ENCODE measurements around the gene ZNF18. TPM values are rescaled to one million over a fixed set of nuclear protein-coding genes. Genes with fewer than 3 reads are reported as not detected.

Gene ZNF18, protein sequence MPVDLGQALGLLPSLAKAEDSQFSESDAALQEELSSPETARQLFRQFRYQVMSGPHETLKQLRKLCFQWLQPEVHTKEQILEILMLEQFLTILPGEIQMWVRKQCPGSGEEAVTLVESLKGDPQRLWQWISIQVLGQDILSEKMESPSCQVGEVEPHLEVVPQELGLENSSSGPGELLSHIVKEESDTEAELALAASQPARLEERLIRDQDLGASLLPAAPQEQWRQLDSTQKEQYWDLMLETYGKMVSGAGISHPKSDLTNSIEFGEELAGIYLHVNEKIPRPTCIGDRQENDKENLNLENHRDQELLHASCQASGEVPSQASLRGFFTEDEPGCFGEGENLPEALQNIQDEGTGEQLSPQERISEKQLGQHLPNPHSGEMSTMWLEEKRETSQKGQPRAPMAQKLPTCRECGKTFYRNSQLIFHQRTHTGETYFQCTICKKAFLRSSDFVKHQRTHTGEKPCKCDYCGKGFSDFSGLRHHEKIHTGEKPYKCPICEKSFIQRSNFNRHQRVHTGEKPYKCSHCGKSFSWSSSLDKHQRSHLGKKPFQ
- 10 to 100 TPM in 6 of 8 experiments, 1 to 10 TPM in 2; 7.6 to 18.2 (median 12.3) TPM for total RNA-seq

DNA sequence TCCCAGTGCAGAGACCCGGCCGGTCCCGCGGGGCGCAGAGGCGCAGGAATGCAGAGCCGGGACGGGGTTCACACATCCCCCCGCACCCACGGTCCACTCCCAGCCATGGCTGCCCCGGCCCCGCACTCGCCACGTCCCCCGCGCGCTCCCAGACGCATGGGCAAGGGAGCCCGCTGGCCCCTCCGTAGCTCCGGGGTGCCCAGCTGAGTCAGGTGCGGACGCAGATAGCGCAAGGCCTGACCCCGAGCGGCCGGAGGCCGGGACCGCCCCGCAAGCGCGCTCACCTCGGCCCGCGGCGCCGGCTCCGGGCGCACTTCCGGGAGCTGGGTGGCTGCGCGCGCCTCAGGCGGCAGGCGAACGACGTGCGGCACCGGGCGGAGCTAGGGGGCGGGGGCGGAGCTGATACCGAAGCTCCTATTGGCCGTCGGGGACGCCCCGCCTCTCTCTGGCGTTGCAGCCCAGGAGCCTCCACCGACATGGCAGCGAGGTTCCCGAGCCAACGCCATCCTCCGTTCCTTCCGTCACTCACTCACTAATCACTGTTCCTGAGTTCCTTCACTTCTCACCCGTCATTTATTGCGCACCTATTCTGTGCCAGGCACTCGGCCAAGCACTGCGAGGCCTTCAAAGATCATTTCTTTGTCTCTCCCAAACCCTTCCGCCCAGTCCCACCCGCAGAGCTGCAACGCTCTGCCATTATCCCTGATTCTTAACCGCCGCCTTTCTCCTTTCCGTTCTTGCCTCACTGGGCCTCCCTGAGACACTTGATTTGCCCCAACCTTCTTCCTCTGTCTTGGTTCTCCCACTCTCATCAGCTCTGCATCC lies at the start of gene ZNF18:
ZNF18 (minus strand) TSS at position 329 of the 825 bp plus-strand sequence. CDS start 4,646 bp downstream, outside the sequence.
- H3K27ac ChIP-seq, result peak within 1 kb of the TSS; percentile 87 to 90
- in situ Hi-C loops (cut with MboI; ENCODE audit: low pct_unique_long_range_greater_than_20kb in 2 of 9, low sequenced_read_pairs in 9 of 9, unreplicated experiment in 9 of 9), result loop anchor here in 1 of 9 experiments (25.0 kb wide), 1 partner anchor 1285 kb away; no protein-coding TSS in a partner anchor
- 0 to 40% (median 8%) methylated on average over 1 to 29 of the region's 74 CpGs; no CpG with 5 or more reads in 4 of the 10 experiments for WGBS, 10 experiments

DNA sequence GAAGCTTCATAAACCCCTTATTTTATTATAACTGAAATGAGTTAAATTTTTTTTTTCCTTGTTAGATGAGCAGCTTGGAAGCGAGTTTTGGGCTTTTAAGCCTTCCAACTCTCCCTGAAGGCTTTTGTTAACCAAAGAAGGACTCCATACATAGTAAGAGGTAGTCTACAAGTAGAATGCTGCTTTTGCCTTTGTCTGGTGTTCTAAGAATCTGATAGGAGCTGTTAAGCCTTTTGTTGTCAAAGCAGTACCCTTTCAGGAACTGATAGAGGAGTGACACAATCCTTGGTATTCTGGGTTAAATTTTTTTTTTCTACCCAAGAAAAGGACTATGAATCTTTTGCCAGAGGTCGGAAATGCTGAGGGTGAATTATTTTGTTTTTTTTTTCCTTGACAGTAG lies 49.5 kb upstream of the ZNF18 start:
- peaks cover 11 to 13% of the 10 kb centered on the region in 2 donors for H3K4me1 ChIP-seq (replicated peaks in 1 of 2)
- 20 to 86% (median 67%) methylated on average over 1 to 2 of the region's 2 CpGs; no CpG with 5 or more reads in 1 of the 10 experiments for WGBS, 10 experiments
- in situ Hi-C loops (cut with MboI; ENCODE audit: low pct_unique_long_range_greater_than_20kb in 2 of 9, low sequenced_read_pairs in 9 of 9, unreplicated experiment in 9 of 9), result loop anchor here in 1 of 9 experiments (25.0 kb wide), 1 partner anchor 91 kb away; no protein-coding TSS in a partner anchor
- no peak overlapping the region for H3K27ac ChIP-seq
- peak in 3 of 8 experiments; percentile 41 to 64 (median 58) for ATAC-seq (replicated peaks in 6 of 8)
- no peak overlapping the region for H3K4me3 ChIP-seq

More for the DNA sequence above, at the start of gene ZNF18:
- peaks cover 4% of the 10 kb centered on the region in 2 donors for H3K4me1 ChIP-seq (replicated peaks in 1 of 2)
- peak within 1 kb of the TSS; percentile 62 to 84 (median 67) for H3K4me3 ChIP-seq
- ATAC-seq (replicated peaks in 6 of 8), result peak; percentile 91 to 97 (median 94)

DNA sequence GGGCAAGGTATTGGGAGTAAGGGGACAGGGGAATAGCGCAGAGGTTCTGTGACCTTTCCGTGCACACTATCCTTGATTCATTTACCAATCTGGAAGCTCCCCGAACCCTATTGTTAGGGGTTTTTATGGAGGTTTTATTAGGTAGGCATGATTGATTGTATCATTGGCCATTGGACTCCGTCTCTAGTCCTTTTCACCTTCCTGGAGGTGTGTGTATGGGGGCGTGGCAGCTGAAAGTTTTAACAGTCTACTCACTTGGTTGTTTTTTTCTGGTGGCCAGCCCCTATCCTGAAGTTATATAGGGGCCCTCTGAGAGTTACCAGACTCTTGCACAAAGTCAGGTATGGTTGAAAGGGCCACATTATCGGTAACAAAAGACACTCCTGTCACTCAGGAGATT lies 46.4 kb upstream of the ZNF18 start:
- in situ Hi-C loops (cut with MboI; ENCODE audit: low pct_unique_long_range_greater_than_20kb in 2 of 9, low sequenced_read_pairs in 9 of 9, unreplicated experiment in 9 of 9), result loop anchor here in 1 of 9 experiments (25.0 kb wide), 1 partner anchor 94 kb away; no protein-coding TSS in a partner anchor

DNA sequence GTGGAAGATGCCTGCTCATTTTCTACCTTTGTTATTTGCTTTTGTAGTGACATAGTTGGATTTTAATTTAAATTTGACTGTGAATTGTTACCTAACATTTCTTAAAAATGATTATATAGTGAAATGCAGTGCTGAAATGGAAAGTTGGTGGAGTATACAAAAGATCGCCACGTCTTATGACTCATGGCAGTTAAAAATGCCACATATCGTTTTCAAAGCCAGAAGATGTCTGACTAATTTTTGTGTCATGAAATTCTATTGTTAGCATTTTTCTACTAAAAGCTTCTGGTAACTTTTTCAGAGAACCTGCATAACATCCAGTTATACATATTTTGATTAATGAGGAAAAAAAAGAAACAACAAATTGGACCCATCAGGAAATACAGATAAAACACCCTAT lies 44.0 kb upstream of the ZNF18 start:
- in situ Hi-C loops (cut with MboI; ENCODE audit: low pct_unique_long_range_greater_than_20kb in 2 of 9, low sequenced_read_pairs in 9 of 9, unreplicated experiment in 9 of 9), result loop anchor here in 1 of 9 experiments (25.0 kb wide), 1 partner anchor 96 kb away; no protein-coding TSS in a partner anchor
- Histone ChIP-seq H3K4me3 (no peak overlapping the region), H3K27ac (no peak overlapping the region), H3K4me1 (replicated peaks in 1 of 2) (peaks cover 1 to 4% of the 10 kb centered on the region in 2 donors)
- 0 to 100% (median 73%) methylated on average over 2 to 3 of the region's 3 CpGs; no CpG with 5 or more reads in 1 of the 10 experiments for WGBS, 10 experiments
- peak in 2 of 8 experiments; percentile 45 to 75 for ATAC-seq (replicated peaks in 6 of 8)

More for the DNA sequence above, 46.4 kb upstream of the ZNF18 start:
- Histone ChIP-seq H3K4me1 (replicated peaks in 1 of 2) (peaks cover 11 to 13% of the 10 kb centered on the region in 2 donors), H3K27ac (no peak overlapping the region), H3K4me3 (no peak overlapping the region)
- 90 to 100% (median 99%) methylated on average over 1 to 6 of the region's 6 CpGs; no CpG with 5 or more reads in 4 of the 10 experiments for WGBS, 10 experiments
- no peak for ATAC-seq (replicated peaks in 6 of 8)

DNA sequence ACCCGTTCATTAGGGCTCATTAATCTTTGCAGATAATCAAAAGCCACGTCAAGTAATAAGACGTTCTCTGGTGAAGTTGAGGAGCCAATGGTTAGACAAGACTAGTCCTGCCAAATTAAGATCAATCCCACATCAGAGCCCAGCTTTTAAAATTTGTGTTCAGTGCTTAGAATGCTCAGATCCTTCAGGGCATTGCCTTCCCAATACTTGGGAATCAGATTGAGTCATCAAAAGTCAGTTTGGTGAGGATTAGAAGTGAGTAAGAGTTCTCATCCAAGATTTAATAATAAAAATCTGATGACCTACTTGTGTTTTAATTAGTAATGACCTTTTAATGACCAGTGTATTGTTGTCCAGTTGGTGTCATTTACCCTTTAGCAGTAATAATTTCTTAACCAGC lies 43.2 kb upstream of the ZNF18 start:
- WGBS, 10 experiments, result 48 to 100% (median 86%) methylated on average over 1 to 3 of the region's 3 CpGs; no CpG with 5 or more reads in 3 of the 10 experiments

DNA sequence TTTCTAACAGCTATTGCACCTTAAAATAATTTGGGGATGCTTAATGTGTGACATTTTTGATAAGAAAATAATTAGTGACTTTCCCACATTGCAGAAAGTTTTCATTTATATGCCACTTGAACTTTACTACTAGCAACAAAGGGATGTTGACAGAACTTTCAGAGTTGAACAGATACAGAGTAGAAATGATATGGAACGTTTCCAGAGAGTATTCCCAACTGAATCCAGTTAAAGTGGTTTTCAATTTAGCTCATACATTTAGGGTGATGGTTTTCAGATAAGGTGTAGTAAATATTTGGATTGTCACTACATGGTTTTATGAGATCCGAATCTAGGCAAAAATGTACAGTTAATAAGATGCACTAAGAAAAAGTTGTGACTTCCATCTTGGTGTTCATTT lies 40.7 kb upstream of the ZNF18 start:
- ATAC-seq (replicated peaks in 6 of 8), result no peak
- 0 to 83% (median 50%) methylated on average over 1 to 2 of the region's 2 CpGs; no CpG with 5 or more reads in 1 of the 10 experiments for WGBS, 10 experiments
- in situ Hi-C loops (cut with MboI; ENCODE audit: low pct_unique_long_range_greater_than_20kb in 2 of 9, low sequenced_read_pairs in 9 of 9, unreplicated experiment in 9 of 9), result loop anchor here in 1 of 9 experiments (25.0 kb wide), 1 partner anchor 99 kb away; no protein-coding TSS in a partner anchor
- Histone ChIP-seq H3K27ac (no peak overlapping the region), H3K4me1 (replicated peaks in 1 of 2) (no peaks in the 10 kb centered on the region), H3K4me3 (no peak overlapping the region)

More for the DNA sequence above, 43.2 kb upstream of the ZNF18 start:
- H3K4me3 ChIP-seq, result no peak overlapping the region
- no peak overlapping the region for H3K27ac ChIP-seq
- in situ Hi-C loops (cut with MboI; ENCODE audit: low pct_unique_long_range_greater_than_20kb in 2 of 9, low sequenced_read_pairs in 9 of 9, unreplicated experiment in 9 of 9), result loop anchor here in 1 of 9 experiments (25.0 kb wide), 1 partner anchor 97 kb away; no protein-coding TSS in a partner anchor
- no peak for ATAC-seq (replicated peaks in 6 of 8)
- H3K4me1 ChIP-seq (replicated peaks in 1 of 2), result no peaks in the 10 kb centered on the region

DNA sequence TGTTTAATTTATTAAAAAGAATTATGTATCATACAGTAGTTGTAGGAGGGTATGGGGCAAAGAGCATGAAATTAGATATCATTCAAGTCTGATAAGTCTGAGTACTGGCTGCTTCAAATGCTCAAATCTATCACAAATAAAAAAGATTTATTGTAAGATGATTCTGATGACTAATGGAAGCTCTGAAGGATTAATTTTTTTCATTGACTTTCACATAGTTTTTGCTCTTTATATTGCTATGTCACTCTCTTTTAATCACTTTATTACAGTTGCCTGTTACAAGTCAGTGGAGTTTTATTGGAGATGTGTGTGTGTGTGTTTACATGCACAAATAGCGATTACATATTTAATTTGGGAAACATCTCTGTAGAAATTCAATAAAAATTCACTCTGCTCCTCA lies 38.4 kb upstream of the ZNF18 start:
- 43 to 100% (median 100%) methylated on average over 1 of the region's 1 CpG; no CpG with 5 or more reads in 4 of the 10 experiments for WGBS, 10 experiments
- H3K4me1 ChIP-seq (replicated peaks in 1 of 2), result no peaks in the 10 kb centered on the region
- no peak for ATAC-seq (replicated peaks in 6 of 8)
- in situ Hi-C loops (cut with MboI; ENCODE audit: low pct_unique_long_range_greater_than_20kb in 2 of 9, low sequenced_read_pairs in 9 of 9, unreplicated experiment in 9 of 9), result loop anchor here in 1 of 9 experiments (25.0 kb wide), 1 partner anchor 102 kb away; no protein-coding TSS in a partner anchor
- H3K27ac ChIP-seq, result no peak overlapping the region
- no peak overlapping the region for H3K4me3 ChIP-seq

DNA sequence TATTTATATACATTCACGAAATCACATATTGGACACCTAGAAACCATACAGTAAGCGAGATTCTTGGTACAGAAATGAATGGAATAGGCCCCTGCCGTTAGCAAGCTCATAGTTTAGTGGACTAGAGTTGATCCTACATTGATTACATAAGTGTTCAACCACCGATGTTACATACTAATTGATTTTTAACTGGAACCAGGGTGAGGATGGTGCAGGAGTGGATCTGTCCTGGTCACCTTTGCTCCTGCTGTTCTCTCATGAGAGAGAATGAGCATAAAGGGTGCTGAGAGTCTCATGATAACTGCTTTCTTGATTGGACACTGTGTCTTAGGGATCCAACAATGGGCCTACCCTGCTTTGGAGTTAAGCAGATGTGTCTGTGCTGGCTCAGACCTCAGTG lies 37.3 kb upstream of the ZNF18 start:
- no peak overlapping the region for H3K4me3 ChIP-seq
- 93 to 100% (median 100%) methylated on average over 1 to 4 of the region's 4 CpGs; no CpG with 5 or more reads in 2 of the 10 experiments for WGBS, 10 experiments
- H3K4me1 ChIP-seq (replicated peaks in 1 of 2), result no peaks in the 10 kb centered on the region
- in situ Hi-C loops (cut with MboI; ENCODE audit: low pct_unique_long_range_greater_than_20kb in 2 of 9, low sequenced_read_pairs in 9 of 9, unreplicated experiment in 9 of 9), result loop anchor here in 1 of 9 experiments (25.0 kb wide), 1 partner anchor 103 kb away; no protein-coding TSS in a partner anchor
- no peak for ATAC-seq (replicated peaks in 6 of 8)
- no peak overlapping the region for H3K27ac ChIP-seq

DNA sequence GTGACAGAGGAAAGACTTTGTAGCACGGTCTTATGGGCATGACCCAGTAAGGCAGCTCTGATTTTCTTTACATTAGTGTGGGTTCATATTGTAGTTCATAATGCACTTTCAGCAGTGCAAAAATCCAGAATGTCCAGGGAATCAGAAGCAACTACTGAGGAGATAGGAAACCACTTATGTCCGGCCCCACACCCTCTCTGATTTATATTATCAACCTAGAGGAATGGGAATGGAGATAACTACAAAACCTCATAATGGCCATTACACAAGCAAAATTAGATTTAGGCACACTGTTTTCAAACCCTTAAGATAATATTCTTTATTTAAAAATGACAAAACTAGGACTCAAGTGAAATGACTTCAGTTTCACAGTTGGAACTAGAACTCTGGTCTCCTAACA lies 31.3 kb upstream of the ZNF18 start:
- WGBS, 10 experiments, result 60 to 100% (median 100%) methylated on average over 1 to 2 of the region's 2 CpGs; no CpG with 5 or more reads in 2 of the 10 experiments
- in situ Hi-C loops (cut with MboI; ENCODE audit: low pct_unique_long_range_greater_than_20kb in 2 of 9, low sequenced_read_pairs in 9 of 9, unreplicated experiment in 9 of 9), result loop anchor here in 1 of 9 experiments (25.0 kb wide), 1 partner anchor 109 kb away; no protein-coding TSS in a partner anchor
- ATAC-seq (replicated peaks in 6 of 8), result no peak
- Histone ChIP-seq H3K27ac (no peak overlapping the region), H3K4me3 (no peak overlapping the region), H3K4me1 (replicated peaks in 1 of 2) (no peaks in the 10 kb centered on the region)

DNA sequence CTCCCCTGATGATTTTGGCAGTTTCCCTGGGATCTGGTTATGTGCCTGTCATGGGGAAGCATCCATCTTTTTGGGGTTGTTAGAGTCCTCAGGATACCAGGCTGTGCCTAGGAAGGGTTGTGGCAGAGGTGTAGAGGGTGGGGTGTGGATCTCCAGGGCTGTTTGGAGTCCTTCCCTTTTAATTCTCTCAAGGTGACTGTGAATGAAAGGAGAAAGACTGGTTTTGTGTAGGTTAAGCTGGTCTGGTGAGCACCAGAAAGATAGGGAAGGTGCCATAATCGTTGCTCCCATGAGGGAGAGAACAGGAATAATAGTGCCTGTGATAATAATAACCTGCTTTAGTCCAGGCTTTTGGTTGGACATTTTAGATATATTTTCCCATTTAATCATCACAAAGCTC lies 30.4 kb upstream of the ZNF18 start:
- Histone ChIP-seq H3K4me1 (replicated peaks in 1 of 2) (peaks cover 0 to 3% of the 10 kb centered on the region in 2 donors), H3K4me3 (no peak overlapping the region), H3K27ac (no peak overlapping the region)
- 80 to 100% (median 94%) methylated on average over 1 of the region's 1 CpG; no CpG with 5 or more reads in 4 of the 10 experiments for WGBS, 10 experiments
- in situ Hi-C loops (cut with MboI; ENCODE audit: low pct_unique_long_range_greater_than_20kb in 2 of 9, low sequenced_read_pairs in 9 of 9, unreplicated experiment in 9 of 9), result loop anchor here in 1 of 9 experiments (25.0 kb wide), 1 partner anchor 110 kb away; no protein-coding TSS in a partner anchor
- ATAC-seq (replicated peaks in 6 of 8), result no peak

DNA sequence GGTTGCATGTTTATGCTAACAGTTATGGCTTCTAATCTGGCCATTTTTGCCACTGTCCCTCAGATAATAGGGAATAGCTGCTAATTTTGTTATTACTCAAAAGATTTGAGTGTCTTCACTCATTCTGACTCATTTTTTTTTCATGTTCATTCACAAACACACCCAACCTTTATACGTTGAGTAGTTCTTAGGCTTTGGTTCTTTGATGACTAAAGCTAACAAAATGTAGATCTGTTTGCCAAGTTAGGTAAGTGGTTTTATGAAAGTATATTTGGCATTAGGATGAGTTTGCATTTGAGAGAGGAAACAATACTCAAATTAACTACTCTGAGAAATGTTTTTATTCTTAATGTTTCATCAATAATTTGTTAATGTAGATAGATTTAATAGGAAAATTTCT lies 27.1 kb upstream of the ZNF18 start:
- Histone ChIP-seq H3K4me1 (replicated peaks in 1 of 2) (peaks cover 0 to 14% of the 10 kb centered on the region in 2 donors), H3K4me3 (no peak overlapping the region), H3K27ac (no peak overlapping the region)
- ATAC-seq (replicated peaks in 6 of 8), result peak in 1 of 8 experiments; percentile 2
- in situ Hi-C loops (cut with MboI; ENCODE audit: low pct_unique_long_range_greater_than_20kb in 2 of 9, low sequenced_read_pairs in 9 of 9, unreplicated experiment in 9 of 9), result no loop called here
- 0 to 100% (median 67%) methylated on average over 1 of the region's 1 CpG; no CpG with 5 or more reads in 2 of the 10 experiments for WGBS, 10 experiments

DNA sequence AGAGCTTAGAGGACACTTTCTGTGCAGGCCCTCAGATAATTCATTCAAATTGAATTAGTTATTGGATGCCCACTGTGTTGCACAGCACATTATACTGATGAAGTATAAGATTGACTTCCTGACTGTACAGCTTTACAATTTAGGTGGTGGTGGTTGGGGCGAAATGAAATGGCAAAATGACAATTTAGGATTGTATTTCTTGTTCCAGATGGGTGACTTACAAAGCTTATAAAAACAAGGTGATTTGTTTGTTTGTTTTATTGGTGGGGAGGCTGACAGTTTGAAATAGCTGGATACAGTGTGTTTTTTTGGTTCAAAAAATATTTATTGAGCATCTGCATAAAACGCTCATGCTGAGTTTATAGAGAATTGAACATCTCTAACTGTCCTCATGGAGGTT lies 25.0 kb upstream of the ZNF18 start:
- Histone ChIP-seq H3K4me1 (replicated peaks in 1 of 2) (peaks cover 0 to 14% of the 10 kb centered on the region in 2 donors), H3K27ac (no peak overlapping the region), H3K4me3 (peak overlapping the region in 3 of 5 donors; percentile 79 to 90 (median 86))
- WGBS, 10 experiments, result 54 to 100% (median 80%) methylated on average over 1 to 2 of the region's 2 CpGs; no CpG with 5 or more reads in 1 of the 10 experiments
- ATAC-seq (replicated peaks in 6 of 8), result peak in 1 of 8 experiments; percentile 29
- in situ Hi-C loops (cut with MboI; ENCODE audit: low pct_unique_long_range_greater_than_20kb in 2 of 9, low sequenced_read_pairs in 9 of 9, unreplicated experiment in 9 of 9), result no loop called here
